ENCODE results near the gene KLRK1. TPM values are rescaled to one million over a fixed set of nuclear protein-coding genes. Genes with fewer than 3 reads are reported as not detected.
"Not testable (repeated sequence)": the region's sequence is repeated elsewhere in the genome, so short reads cannot be mapped to it uniquely, and the experiment has no call there.

Gene KLRK1
- total and polyA plus RNA-seq, 4 donors = 0.98 to 4.0 (median 1.4) TPM

DNA sequence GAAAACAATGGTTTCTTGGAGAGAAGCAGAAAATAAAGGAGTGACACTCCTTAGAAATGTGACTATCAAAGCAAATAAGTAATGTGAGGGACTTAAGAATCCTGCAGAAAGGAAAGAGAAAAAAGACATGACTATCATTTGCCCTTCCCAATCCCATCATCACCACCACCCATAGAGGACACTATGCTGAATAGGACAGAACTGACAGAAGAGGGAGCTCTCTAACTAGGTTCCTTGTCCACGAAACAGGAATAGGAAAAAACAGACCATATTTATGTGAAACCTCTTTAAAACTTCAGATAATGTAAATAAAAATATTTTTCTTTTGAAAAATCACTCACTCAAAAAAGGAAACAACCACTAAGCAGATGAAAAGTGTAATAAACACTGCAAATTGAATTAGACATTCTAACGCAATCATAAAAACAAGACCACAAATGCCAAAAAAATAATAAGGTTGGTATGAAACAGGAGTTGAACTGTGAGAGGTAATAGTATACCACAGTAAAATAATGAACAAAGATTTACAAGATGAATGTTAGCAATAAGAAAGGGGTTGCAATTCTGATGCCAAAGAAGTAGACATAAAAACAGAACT, 58.1 kb downstream of the KLRK1 start:
- WGBS = 45% methylated on average over 2 of the region's 2 CpGs
- TF ChIP-seq RAD21 (IDR thresholded peaks at IDR 0.05) (peak; percentile 90), CTCF (IDR thresholded peaks at IDR 0.05; ENCODE audit: low read depth, low read length, missing input control) (peak; percentile 60), FOXA2 (IDR thresholded peaks at IDR 0.05) (no peak)
- no peaks in the 10 kb centered on the region for H3K4me1 ChIP-seq (ENCODE audit: control insufficient read depth in 4 of 4, insufficient read depth in 4 of 4, low read length in 3 of 4)
- no peak overlapping the region for H3K27ac ChIP-seq (ENCODE audit: low read depth in 1 of 2, low read length in 2 of 2)
- H3K4me3 ChIP-seq (ENCODE audit: low read depth in 1 of 3, low read length in 3 of 3) = no peak overlapping the region
- DNase-seq (ENCODE audit: low spot score) = no peak
- H3K9ac ChIP-seq (ENCODE audit: low read depth in 1 of 2, low read length in 2 of 2) = no peak overlapping the region
- no peaks in the 10 kb centered on the region for H3K36me3 ChIP-seq (ENCODE audit: control insufficient read depth in 4 of 4, insufficient read depth in 3 of 4, low read depth in 1 of 4, low read length in 3 of 4)
- H3K9me3 ChIP-seq (ENCODE audit: control insufficient read depth in 4 of 4, low read length in 3 of 4) = no peaks in the 10 kb centered on the region
- H3K27me3 ChIP-seq (ENCODE audit: control insufficient read depth in 4 of 4, insufficient read depth in 4 of 4, low read length in 3 of 4) = no peaks in the 10 kb centered on the region

DNA sequence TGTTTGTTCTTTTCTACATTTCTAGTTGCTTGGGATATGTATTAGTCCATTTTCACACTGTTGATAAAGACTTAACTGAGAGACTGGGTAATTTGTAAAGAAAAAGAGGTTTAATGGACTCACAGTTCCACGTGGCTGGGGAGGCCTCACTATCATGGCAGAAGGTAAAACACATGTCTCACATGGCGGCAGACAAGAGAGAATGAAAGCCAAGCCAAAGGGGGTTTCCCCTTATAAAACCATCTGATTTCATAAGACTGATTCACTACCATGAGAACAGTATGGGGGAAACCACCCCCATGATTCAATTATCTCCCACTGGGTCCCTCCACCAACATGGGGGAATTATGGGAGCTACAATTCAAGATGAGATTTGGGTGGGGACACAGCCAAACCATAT, 61.1 kb downstream of the KLRK1 start:
- 79% methylated on average over 2 of the region's 2 CpGs for WGBS
- not testable (repeated sequence) for H3K27me3 ChIP-seq (ENCODE audit: control insufficient read depth in 4 of 4, insufficient read depth in 4 of 4, low read length in 3 of 4)

More for the DNA sequence above, 61.1 kb downstream of the KLRK1 start:
- not testable (repeated sequence) for H3K4me3 ChIP-seq (ENCODE audit: low read depth in 1 of 3, low read length in 3 of 3); DNase-seq (ENCODE audit: low spot score); H3K9me3 ChIP-seq (ENCODE audit: control insufficient read depth in 4 of 4, low read length in 3 of 4); H3K27ac ChIP-seq (ENCODE audit: low read depth in 1 of 2, low read length in 2 of 2); H3K4me1 ChIP-seq (ENCODE audit: control insufficient read depth in 4 of 4, insufficient read depth in 4 of 4, low read length in 3 of 4); H3K9ac ChIP-seq (ENCODE audit: low read depth in 1 of 2, low read length in 2 of 2); H3K36me3 ChIP-seq (ENCODE audit: control insufficient read depth in 4 of 4, insufficient read depth in 3 of 4, low read depth in 1 of 4, low read length in 3 of 4)

Other genes starting within 250 kb of the KLRK1 start
- gene OLR1, start 217.9 kb downstream of the KLRK1 start, total RNA-seq = under 1 TPM in 1 of 2 donors, not detected in 1; 0.37 TPM
- under 1 TPM in 1 of 2 donors, not detected in 1; 0.13 TPM for gene OLR1, start 217.9 kb downstream of the KLRK1 start, polyA plus RNA-seq
- under 1 TPM in 1 of 2 donors, not detected in 1; 0.37 TPM for gene TMEM52B, start 211.0 kb downstream of the KLRK1 start, total RNA-seq
- gene TMEM52B, start 211.0 kb downstream of the KLRK1 start, polyA plus RNA-seq = not detected
- gene GABARAPL1, start 177.2 kb downstream of the KLRK1 start, total RNA-seq = 10 to 100 TPM; 50.8 to 55.1 TPM
- gene GABARAPL1, start 177.2 kb downstream of the KLRK1 start, polyA plus RNA-seq = 100 to 1,000 TPM in 1 of 2 donors, 10 to 100 TPM in 1; 18.0 to 118 TPM
- 1 to 10 TPM; 1.1 to 5.0 TPM for gene KLRD1, start 82.2 kb downstream of the KLRK1 start, total RNA-seq
- 1 to 10 TPM in 1 of 2 donors, under 1 TPM in 1; 0.60 to 1.8 TPM for gene KLRD1, start 82.2 kb downstream of the KLRK1 start, polyA plus RNA-seq
- gene KLRC4, start 19.7 kb upstream of the KLRK1 start, total RNA-seq = 1 to 10 TPM in 1 of 2 donors, under 1 TPM in 1; 0.42 to 1.3 TPM
- under 1 TPM; 0.17 to 0.22 TPM for gene KLRC4, start 19.7 kb upstream of the KLRK1 start, polyA plus RNA-seq
- gene KLRC3, start 30.6 kb upstream of the KLRK1 start, total RNA-seq = under 1 TPM; 0.14 to 0.50 TPM
- gene KLRC3, start 30.6 kb upstream of the KLRK1 start, polyA plus RNA-seq = under 1 TPM in 1 of 2 donors, not detected in 1; 0.08 TPM
- gene KLRC2, start 46.0 kb upstream of the KLRK1 start, total RNA-seq = 1 to 10 TPM in 1 of 2 donors, under 1 TPM in 1; 0.19 to 1.5 TPM
- under 1 TPM; 0.13 to 0.38 TPM for gene KLRC2, start 46.0 kb upstream of the KLRK1 start, polyA plus RNA-seq
- gene KLRC1, start 63.3 kb upstream of the KLRK1 start, total RNA-seq = 1 to 10 TPM; 1.0 to 1.5 TPM
- gene KLRC1, start 63.3 kb upstream of the KLRK1 start, polyA plus RNA-seq = 1 to 10 TPM in 1 of 2 donors, under 1 TPM in 1; 0.10 to 1.5 TPM
- gene EIF2S3B, start 115.8 kb upstream of the KLRK1 start, total RNA-seq = under 1 TPM; 0.25 to 0.51 TPM
- gene EIF2S3B, start 115.8 kb upstream of the KLRK1 start, polyA plus RNA-seq = under 1 TPM in 1 of 2 donors, not detected in 1; 0.51 TPM
- gene MAGOHB, start 223.6 kb upstream of the KLRK1 start, total RNA-seq = 1 to 10 TPM; 7.6 to 8.1 TPM
- 10 to 100 TPM in 1 of 2 donors, 1 to 10 TPM in 1; 9.7 to 20.7 TPM for gene MAGOHB, start 223.6 kb upstream of the KLRK1 start, polyA plus RNA-seq